Muscle layer of colon (tissue), 2 donors: Measurements from ENCODE around the gene GRID1.

Source experiments
- H3K27ac ChIP-seq: one replicate; pipeline ENCODE4 v1.7.0; 2013; ENCODE audit warnings: low read depth, mild to moderate bottlenecking, low read length, moderate library complexity
- H3K27me3 ChIP-seq, 2 donors: one replicate each; pipeline ENCODE4 v1.7.0; 2013; ENCODE audit warnings: low read length in 2 of 2, mild to moderate bottlenecking in 2 of 2; ENCODE audit not compliant: insufficient read depth in 2 of 2, control insufficient read depth in 1 of 2
- H3K36me3 ChIP-seq: one replicate; pipeline ENCODE4 v1.7.0; 2013; ENCODE audit warnings: mild to moderate bottlenecking, low read length; ENCODE audit not compliant: insufficient read depth
- H3K4me1 ChIP-seq: one replicate; pipeline ENCODE4 v1.7.0; 2013; ENCODE audit warnings: mild to moderate bottlenecking, low read length; ENCODE audit not compliant: insufficient read depth
- H3K4me3 ChIP-seq, 2 donors: one replicate each; pipeline ENCODE4 v1.7.0; 2013; ENCODE audit warnings: low read length in 2 of 2, low read depth in 1 of 2, mild to moderate bottlenecking in 1 of 2, moderate library complexity in 1 of 2
- H3K9ac ChIP-seq: one replicate; pipeline ENCODE4 v1.7.0; 2013; ENCODE audit warnings: low read length
- H3K9me3 ChIP-seq: one replicate; pipeline ENCODE4 v1.7.0; 2013; ENCODE audit warnings: mild to moderate bottlenecking, low read length
- donor health status: abdominal sarcoma.
- donor health status: Adenocarcinoma of cecum.

Gene GRID1

DNA sequence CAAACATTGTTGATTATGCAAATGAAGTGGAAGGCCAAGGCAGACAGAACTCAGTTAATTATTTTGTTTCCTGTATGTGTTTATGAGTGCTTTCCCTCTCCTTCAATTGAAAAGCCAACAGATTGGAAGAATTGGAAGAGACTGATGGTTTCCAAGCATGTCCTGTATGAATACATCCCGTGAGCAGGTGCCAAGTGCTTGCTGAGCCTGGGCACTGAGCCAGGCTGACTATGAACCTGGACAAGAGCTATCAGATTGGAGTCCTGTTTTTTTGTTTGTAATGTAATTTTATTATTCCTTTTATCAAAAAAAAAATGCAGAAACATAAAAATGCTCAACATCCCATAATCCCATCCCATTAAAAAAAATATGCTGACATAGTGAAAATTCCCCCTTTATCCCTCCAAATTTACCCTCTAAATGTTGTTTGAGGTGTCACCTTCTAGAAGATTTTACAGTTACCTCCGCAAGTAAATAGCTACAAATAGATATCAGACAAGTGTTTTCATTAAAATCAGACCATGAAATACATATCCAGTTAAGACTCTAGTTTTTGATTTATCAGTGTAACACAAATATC is 449.5 kb downstream of the GRID1 start:
- Histone ChIP-seq H3K9me3 (no peaks in the 10 kb centered on the region), H3K36me3 (no peaks in the 10 kb centered on the region), H3K9ac (no peak overlapping the region), H3K4me1 (peaks cover 46% of the 10 kb centered on the region), H3K4me3 (no peak overlapping the region), H3K27ac (no peak overlapping the region), H3K27me3 (no peaks in the 10 kb centered on the region)

DNA sequence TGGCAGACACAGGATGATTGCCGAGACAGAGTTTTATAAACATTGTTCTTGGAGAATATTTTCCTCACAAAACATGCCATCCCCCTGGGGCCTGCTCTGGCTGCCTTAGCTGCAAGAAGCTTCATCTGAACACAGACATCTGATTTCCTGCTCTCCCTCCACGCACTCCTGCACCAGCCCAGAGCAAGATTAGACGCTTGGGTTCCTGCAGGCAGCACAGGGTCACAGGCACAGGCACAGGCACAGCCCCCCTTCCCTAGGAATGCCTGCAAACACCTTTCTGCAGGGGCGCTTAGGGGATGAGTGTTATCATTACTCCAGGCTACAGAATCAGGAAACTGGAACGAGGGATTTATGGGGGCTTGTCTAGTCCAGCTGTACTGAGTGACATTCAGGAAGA is 450.3 kb downstream of the GRID1 start:
- Histone ChIP-seq H3K4me1 (peaks cover 39% of the 10 kb centered on the region), H3K4me3 (no peak overlapping the region), H3K27me3 (no peaks in the 10 kb centered on the region), H3K36me3 (no peaks in the 10 kb centered on the region), H3K9me3 (no peaks in the 10 kb centered on the region), H3K27ac (no peak overlapping the region), H3K9ac (no peak overlapping the region)

DNA sequence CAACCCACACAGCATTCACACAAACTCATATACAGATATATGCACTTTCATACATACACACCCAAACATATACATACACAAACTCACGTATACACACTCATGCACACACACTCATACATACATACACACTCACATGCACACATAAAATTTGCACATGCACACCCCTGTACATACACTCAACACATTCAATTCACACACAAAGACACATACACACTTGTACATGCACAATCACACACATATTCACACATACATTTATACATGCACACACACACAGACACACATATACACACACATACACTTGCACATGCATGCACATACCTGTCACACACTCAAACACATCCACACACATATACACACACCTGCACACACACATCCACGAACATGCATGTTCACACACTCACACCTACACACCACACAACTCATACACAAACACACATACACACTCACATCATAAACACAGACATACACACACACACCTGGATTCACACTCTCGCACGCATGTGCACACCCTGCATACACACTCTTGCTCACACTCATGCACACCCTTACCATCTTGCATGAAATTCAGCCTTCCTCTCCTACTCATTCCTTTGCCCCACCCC is 451.2 kb downstream of the GRID1 start:
- Histone ChIP-seq H3K27ac (no peak overlapping the region), H3K4me1 (peaks cover 31% of the 10 kb centered on the region), H3K9me3 (no peaks in the 10 kb centered on the region), H3K4me3 (no peak overlapping the region), H3K9ac (no peak overlapping the region), H3K36me3 (no peaks in the 10 kb centered on the region), H3K27me3 (no peaks in the 10 kb centered on the region)

DNA sequence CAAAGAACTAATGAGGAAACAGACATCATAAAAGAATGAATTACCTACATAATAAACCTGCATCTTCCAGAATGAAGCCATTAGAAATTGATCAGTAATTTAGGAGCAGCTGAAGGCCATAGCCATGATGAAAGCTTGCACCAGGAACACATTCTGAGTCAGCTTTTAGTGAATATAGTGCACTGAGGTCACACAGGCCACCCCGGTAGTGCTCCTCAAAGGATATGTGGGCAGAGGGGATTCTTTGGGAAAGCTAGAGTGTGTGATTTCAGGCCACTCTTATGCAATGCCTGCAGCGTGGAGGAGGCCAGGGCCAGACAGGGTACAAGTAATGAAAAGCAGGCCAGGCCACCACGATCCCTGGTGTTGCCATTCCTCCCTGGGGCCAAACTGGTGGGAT is 451.9 kb downstream of the GRID1 start:
- no peak overlapping the region for H3K4me3 ChIP-seq
- H3K9ac ChIP-seq = no peak overlapping the region
- H3K9me3 ChIP-seq = no peaks in the 10 kb centered on the region
- H3K36me3 ChIP-seq = no peaks in the 10 kb centered on the region
- H3K4me1 ChIP-seq = peaks cover 25% of the 10 kb centered on the region
- no peaks in the 10 kb centered on the region for H3K27me3 ChIP-seq
- no peak overlapping the region for H3K27ac ChIP-seq

DNA sequence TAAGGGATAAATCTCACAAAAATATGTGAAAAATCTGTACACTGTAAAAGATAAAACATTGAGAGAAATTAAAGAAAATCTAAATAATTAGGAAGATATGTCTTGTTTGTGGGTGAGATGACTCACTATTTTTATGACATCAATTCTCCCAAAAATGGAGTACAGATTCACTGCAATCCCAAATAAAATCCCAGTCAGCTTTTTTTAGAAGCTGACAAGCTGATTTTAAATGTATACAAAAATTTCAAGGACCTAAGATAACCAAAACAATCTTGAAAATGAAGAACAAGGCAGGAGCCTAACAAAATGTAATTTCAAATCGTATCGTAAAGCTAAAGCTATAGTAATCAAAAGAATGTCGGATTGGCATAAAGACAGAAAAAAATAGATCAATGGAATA is 458.1 kb downstream of the GRID1 start:
- Histone ChIP-seq H3K4me3 (no peak overlapping the region), H3K36me3 (no peaks in the 10 kb centered on the region), H3K9me3 (no peaks in the 10 kb centered on the region), H3K27ac (no peak overlapping the region), H3K9ac (no peak overlapping the region), H3K4me1 (no peaks in the 10 kb centered on the region), H3K27me3 (no peaks in the 10 kb centered on the region)

DNA sequence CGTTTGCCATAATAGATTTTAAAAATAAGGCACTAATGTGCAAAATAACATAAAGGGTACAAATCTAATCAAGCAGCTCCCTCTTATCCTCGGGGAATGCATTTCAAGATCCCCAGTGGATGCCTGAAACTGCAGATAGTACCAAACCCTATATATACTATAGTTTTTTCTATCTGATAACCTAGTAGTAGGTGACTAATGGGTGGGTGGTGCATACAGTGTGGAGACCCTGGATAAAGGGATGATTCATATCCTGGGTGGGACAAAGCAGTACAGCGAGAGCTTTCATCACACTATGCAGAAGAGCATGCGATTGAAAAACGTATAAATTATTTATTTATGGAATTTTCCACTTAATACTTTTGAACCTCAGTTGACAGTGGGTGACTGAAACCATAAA is 464.5 kb downstream of the GRID1 start:
- Histone ChIP-seq H3K27me3 (no peaks in the 10 kb centered on the region), H3K9ac (no peak overlapping the region), H3K9me3 (no peaks in the 10 kb centered on the region), H3K4me3 (no peak overlapping the region), H3K27ac (no peak overlapping the region), H3K4me1 (no peaks in the 10 kb centered on the region), H3K36me3 (no peaks in the 10 kb centered on the region)

DNA sequence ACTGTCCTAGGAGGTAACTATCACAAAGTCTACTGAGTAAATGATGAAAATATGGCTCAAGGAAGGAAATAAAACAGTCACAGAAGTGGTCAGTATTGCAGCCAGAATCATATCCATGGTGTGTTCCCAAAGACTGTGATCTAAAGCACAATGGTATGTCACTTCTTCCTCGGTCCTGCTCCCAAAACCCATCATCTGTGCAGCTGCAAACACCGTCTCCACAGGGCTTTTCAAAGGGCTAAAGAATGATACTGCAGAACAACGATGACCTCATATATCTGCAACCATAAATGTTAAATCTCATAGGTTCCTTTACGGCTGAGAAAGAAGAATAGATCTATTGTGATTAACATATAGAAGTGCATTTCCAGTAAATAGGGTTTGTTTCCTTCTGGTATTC is 465.0 kb downstream of the GRID1 start:
- H3K4me1 ChIP-seq = no peaks in the 10 kb centered on the region
- H3K27me3 ChIP-seq = no peaks in the 10 kb centered on the region
- H3K27ac ChIP-seq = no peak overlapping the region
- H3K4me3 ChIP-seq = no peak overlapping the region
- no peaks in the 10 kb centered on the region for H3K36me3 ChIP-seq
- no peak overlapping the region for H3K9ac ChIP-seq
- H3K9me3 ChIP-seq = no peaks in the 10 kb centered on the region

DNA sequence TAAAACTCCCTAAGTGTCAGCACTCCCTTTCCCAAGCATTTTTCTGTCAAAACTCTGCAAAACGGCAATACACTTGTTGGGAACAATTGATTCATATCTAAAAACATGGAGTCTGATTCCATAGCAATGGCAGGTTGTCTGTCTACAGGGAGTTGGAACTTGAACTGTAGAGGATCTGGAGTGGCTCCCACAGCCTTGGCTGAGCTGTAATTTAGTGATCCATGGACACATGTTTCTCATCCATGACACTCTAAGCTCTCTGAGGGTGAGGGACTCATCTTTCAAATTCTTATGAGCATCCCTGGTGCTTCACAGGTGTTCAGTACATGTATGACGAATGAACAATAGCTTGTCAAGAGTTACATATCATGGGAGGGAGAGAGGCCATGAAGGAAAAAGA is 466.1 kb downstream of the GRID1 start:
- no peaks in the 10 kb centered on the region for H3K9me3 ChIP-seq
- H3K27ac ChIP-seq = no peak overlapping the region
- H3K4me3 ChIP-seq = no peak overlapping the region
- no peaks in the 10 kb centered on the region for H3K27me3 ChIP-seq
- no peaks in the 10 kb centered on the region for H3K36me3 ChIP-seq
- no peaks in the 10 kb centered on the region for H3K4me1 ChIP-seq
- H3K9ac ChIP-seq = no peak overlapping the region

DNA sequence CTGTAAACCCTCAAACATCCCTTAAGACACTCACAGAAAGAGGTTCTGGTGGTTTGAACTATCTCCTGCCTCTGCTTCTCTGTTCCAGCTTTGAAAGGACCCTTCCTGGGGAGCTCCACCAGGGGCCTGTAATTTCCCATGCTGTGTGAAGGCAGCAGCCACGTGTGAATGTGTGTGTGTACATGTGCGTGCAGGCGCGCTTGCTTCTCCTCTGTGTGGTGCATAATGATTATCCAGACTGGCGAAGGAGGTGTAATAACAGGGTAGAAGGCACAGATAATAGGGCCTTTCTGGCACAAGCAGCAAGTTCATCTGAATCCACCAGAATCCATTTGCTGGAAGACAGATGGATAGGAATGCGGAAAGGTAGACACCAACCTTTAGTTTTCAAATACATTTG is 466.5 kb downstream of the GRID1 start:
- H3K4me3 ChIP-seq = no peak overlapping the region
- no peak overlapping the region for H3K27ac ChIP-seq
- H3K4me1 ChIP-seq = no peaks in the 10 kb centered on the region

DNA sequence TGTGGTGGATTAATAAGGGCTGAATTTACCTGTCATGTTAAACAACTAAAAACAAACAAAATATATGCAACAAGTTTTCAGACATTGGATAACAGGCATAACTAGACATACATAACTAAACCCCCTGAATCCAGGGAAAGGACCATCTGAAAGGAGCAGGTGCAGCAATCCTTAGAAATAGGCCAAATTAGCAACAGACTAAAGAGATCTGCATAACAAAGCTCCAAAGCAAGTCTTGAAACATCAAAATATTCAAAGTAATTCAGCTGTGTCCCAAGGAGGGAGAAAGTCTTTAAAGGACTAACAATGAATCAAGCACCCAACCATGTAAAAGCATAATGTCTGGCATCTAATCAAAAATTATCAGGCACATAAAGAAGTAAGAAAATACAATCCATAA is 475.1 kb downstream of the GRID1 start:
- Histone ChIP-seq H3K9me3 (no peaks in the 10 kb centered on the region), H3K4me3 (no peak overlapping the region), H3K27ac (no peak overlapping the region), H3K4me1 (no peaks in the 10 kb centered on the region), H3K27me3 (no peaks in the 10 kb centered on the region), H3K36me3 (no peaks in the 10 kb centered on the region), H3K9ac (no peak overlapping the region)

More for the DNA sequence above, 466.5 kb downstream of the GRID1 start:
- Histone ChIP-seq H3K9ac (no peak overlapping the region), H3K36me3 (no peaks in the 10 kb centered on the region), H3K27me3 (no peaks in the 10 kb centered on the region), H3K9me3 (no peaks in the 10 kb centered on the region)

DNA sequence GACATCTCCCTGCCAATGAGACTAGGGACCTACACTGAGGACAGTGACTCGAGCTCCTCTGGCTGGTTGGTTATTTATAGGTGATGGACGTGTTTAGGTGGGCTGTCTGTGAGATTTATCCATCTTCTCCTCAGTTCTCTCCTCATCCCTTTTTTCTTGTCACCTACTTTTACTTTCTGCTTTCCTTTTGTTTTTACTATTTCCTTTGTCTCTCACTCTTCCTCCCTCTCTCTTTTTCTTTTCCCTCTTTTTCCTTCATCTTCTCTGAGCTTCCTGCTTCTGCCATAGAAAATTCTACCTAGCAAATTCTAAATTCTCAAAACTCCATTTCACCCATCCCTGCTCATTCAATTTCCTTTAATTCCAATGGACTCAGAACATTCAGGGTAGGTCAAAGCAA is 478.0 kb downstream of the GRID1 start:
- H3K4me3 ChIP-seq = no peak overlapping the region
- H3K9ac ChIP-seq = no peak overlapping the region
- H3K9me3 ChIP-seq = no peaks in the 10 kb centered on the region
- H3K27ac ChIP-seq = no peak overlapping the region
- no peaks in the 10 kb centered on the region for H3K27me3 ChIP-seq
- no peaks in the 10 kb centered on the region for H3K4me1 ChIP-seq
- H3K36me3 ChIP-seq = no peaks in the 10 kb centered on the region

DNA sequence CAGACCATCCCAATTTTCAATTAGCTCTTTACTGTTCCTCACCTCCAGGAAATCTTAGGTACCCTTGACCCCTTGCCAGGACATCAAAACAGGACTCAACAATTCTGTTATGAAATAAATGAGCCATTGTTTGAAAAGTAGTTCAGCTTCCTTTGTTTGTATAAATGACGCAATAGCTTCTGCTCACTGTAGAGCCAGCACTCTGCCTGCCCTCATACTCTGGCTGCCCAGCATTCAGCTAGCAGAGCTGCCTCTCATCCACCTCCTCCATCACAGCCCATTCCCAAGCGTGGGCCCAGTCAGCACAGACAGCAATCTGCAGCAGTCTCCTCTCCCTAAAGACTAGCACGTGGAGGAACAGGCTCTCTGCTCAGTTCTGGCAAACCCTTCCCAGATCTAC is 478.6 kb downstream of the GRID1 start:
- H3K9me3 ChIP-seq = no peaks in the 10 kb centered on the region

More for the DNA sequence above, 478.6 kb downstream of the GRID1 start:
- no peak overlapping the region for H3K4me3 ChIP-seq
- no peaks in the 10 kb centered on the region for H3K36me3 ChIP-seq
- H3K9ac ChIP-seq = no peak overlapping the region
- H3K27ac ChIP-seq = no peak overlapping the region
- no peaks in the 10 kb centered on the region for H3K4me1 ChIP-seq
- no peaks in the 10 kb centered on the region for H3K27me3 ChIP-seq
